Endothelial cell of hepatic sinusoid (primary cell): ENCODE data around the gene STT3B.
"Not testable (repeated sequence)": the region's sequence is repeated elsewhere in the genome, so short reads cannot be mapped to it uniquely, and the experiment has no call there.

Source experiments
- in situ Hi-C: cut with HindIII; loops from 2 replicates; pipeline ENCODE4 v1.10.0; 2017; ENCODE audit warnings: low sequenced_read_pairs

The STT3B gene

DNA sequence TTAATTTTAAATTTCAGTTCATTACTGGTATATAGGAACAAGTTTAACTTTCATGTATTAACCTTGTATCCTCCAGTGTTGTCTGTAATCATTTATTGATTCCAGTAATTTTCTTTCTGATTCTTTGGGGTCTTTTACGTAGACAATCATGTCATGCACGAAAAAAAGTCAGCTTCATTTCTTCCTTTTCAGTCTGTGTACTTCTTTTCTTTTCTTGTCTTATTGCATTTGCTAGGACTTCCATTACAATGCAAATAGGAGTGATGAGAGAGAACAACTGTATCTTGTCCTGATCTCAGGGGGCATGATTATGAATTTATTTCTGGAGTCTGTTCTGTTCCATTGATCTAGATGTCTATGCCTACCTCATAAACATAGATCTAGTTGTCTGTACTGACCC is 56.5 kb downstream of the STT3B start:
- in situ Hi-C loops: no loop called here

DNA sequence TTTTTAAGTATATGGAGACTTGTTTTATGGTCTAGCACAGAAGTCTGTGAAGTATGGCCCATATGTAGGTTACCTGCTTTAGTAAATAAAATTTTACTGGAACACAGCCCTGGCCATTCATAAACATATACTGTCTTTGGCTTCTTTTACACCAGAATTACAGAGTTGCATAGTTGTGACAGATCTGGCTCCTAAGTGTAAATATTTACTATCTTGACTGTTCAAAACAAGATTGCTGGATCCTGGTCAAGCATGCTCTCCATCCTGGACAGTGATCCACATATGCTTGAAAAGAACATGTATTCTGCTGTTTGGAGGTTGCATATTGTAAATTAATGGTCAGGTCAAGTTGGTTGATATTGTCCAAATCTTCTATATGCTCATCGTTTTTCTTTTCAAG is 57.9 kb downstream of the STT3B start:
- in situ Hi-C loops: no loop called here

DNA sequence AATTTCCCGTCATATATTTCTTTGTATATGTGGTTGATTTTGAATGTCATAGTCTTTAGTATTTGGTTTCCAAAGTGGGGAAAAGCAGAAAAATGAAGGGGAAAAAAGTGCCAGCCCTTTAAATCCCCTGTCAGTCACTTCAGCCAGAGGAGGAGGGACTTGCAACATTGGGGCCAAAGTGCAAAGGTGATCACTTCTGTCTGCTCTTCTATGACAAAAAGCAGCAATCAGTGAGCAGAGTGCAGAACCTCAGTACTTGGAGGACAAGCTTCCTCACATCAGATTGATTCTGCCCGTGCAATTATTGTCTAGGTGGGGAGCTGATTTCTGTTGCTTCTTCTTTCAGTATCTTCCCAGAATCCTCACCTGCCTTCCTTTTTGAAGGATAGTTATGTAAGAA is 60.0 kb downstream of the STT3B start:
- in situ Hi-C loops: no loop called here

- in situ Hi-C loops: no loop called here
Observed at GRCh38 chr3:31596176-31596575, 63.5 kb downstream of the STT3B start.

DNA sequence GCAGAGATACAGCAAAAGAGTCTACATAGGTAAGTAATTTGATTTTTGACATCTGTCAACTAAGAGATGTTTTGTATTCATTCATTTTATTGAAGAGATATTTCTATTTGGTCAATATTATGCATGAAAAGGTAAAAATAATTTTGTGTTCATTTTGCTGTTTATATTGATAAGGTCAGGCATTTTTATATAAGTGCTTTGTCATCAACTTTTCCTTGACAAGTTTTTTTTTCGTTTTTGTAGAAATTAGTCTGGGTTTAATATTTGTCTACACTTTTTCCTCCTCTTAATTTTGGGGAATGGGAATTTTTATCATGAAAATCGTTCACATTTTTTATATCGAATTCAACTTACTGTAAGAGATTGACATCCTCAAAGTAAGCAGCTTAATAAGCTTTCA is 67.7 kb downstream of the STT3B start:
- in situ Hi-C loops: no loop called here

GRCh38 chr3:31605333-31605732 is 72.6 kb downstream of the STT3B start:
- in situ Hi-C loops: not testable (repeated sequence)

DNA sequence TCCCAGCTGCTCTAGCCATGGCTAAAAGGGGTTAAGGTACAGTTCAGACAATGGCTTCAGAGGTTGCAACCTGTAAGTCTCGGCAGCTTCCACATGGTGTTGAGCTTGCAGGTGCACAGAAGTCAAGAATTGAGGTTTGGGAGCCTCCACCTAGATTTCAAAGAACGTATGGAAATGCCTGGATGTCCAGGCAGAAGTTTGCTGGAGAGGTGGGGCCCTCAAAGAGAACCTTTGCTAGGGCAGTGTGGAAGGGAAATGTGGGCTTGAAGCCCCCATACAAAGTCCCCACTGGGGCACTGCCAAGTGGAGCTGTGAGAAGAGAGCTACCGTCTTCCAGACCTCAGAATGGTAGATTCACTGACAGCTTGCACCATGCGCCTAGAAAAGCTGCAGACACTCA is 73.7 kb downstream of the STT3B start:
- in situ Hi-C loops: no loop called here

DNA sequence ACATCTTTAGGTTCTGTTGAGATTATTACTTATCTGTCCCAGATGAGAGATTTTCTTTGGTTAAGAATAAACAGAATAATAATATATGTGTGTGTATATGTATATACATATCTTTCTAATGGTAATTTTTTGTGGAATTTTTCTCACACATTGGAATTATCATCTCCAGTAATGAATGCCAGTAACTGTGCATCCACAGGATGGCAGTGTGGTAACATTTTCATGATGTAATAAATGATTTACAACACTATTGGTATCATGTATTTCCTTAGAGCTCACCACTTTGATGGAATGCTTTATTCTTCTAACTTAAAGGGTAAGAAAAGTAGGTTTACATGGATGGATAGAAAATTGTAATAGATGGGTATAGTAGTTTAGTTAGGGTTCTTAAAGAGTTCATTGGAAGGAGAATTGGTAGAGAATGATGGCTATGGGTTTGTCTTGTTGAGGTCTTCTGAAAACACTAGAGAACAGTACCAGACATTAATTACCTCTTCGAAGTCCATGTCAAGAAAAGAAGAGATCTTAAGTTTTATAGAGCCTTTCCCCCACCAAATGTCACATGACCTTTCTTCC is 78.1 kb downstream of the STT3B start:
- in situ Hi-C loops: no loop called here

GRCh38 chr3:31613177-31613576 is 80.5 kb downstream of the STT3B start:
- in situ Hi-C loops: no loop called here

- in situ Hi-C loops: no loop called here
Observed at GRCh38 chr3:31613654-31614053, 80.9 kb downstream of the STT3B start.

DNA sequence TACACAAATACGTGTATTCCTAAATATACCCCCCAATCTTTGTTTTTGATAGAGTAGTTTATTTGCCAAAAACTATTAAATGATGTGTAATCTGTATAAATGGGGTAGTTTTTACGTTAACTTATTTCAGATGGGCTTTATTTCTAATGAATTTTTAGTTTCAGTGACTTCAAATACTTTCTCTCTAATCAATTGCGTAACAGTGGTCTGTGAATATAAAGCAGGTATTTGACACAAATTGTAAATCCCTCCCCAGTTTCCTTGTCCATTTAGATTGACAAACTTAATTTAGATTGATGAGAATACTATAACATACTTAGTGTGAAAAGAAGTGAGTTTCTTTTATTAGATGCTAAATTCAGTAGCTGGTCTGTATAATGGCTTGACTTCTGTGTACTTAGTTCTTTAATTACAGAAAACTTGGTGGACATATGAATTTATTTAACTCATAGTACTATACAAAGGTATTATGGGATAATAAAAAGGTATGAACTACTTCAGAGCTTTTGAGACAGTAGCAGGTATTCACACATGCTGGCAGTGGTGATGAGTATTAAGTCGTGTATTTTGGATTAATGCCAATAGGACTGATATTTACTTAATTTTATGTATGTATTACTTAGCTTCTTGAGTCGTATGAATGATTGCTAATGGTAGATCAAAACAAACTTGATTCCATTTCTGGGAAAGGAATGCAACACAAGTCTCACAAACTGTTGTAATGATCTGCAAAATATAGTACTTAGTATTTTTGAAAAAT is 81.6 kb downstream of the STT3B start:
- in situ Hi-C loops: no loop called here

DNA sequence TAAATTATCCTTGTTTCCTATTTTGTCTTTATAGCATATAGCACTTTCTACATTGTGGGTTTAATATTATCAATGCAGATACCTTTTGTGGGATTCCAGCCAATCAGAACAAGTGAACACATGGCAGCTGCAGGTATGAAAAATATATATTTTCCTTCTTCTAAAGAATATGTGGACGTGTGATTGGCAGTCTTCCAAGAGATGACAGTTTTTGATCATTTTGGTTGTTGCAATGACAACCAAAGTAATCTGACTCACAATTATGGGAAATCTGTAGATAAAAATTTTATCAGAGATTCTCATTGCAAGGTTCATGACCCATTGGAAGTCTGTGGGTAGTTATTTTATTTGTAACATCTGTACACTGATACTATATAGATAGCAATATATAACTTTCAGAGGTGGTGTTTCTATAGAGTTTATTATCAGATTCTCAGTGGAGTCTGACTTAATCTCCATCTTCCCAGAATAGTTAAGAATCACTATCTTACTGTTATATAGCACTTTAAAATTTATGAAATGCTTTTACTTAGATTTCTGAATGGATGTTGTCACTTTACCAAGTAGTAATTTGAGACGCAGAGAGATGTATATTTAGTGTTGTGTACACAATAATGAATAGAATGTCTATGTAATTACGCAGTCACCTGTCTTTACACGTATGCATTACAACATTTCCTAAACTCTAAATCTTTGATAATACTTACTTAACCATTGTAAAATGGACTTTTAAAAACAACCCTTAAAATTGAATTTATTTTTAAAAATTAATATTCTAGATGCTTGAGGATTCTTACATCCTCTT is 82.5 kb downstream of the STT3B start:
- in situ Hi-C loops: no loop called here

GRCh38 chr3:31616711-31617110 is 84.0 kb downstream of the STT3B start:
- in situ Hi-C loops: no loop called here

DNA sequence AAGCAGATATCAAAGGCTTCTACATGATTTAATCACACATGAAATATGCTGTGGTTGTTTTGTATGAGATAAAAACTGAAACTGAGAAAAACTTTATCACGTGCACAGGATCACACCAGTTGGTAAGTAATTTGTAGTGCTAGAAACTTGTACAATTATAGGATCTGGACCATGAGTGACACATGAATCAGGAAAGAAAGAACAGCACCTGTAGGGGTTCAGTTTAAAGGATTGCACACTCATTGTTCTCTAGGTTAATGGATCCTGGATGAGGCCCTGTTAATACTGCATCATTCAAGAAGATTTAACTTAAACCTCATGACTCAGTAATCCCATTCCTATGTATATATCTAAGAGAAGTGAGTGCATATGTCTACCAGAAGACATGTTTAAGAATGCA is 87.9 kb downstream of the STT3B start:
- in situ Hi-C loops: no loop called here

GRCh38 chr3:31621314-31621713 is 88.6 kb downstream of the STT3B start:
- in situ Hi-C loops: no loop called here

DNA sequence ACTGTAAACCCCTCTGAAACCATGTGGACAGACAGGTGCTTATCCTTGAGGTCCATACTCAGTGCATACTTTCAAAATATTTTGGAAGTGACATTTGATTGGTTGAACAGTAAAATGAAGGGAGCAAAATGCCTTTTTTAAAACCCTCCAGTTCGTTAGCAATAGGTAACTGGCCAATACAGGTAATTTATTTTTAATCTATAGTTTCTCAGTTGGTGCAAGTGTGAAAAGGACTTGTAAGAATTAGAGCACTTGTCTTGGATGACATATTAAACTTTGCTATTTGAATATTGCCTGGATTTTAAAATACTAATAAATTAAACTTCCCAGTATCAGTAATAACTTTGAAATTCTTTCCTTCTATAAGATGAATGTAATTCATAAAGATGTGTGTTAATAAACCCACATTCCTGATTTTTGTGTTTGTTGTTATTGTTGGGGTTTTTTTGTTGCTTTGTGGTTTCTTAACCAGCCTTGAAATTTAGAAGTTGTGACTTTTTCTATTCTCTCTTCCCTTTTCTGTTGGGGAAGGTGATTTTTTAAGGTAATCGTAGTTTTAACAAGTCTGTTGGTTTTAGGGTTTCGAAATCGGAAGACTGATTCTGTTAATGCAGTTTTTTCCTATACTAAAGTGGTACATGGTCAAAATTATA is 90.0 kb downstream of the STT3B start:
- in situ Hi-C loops: no loop called here

DNA sequence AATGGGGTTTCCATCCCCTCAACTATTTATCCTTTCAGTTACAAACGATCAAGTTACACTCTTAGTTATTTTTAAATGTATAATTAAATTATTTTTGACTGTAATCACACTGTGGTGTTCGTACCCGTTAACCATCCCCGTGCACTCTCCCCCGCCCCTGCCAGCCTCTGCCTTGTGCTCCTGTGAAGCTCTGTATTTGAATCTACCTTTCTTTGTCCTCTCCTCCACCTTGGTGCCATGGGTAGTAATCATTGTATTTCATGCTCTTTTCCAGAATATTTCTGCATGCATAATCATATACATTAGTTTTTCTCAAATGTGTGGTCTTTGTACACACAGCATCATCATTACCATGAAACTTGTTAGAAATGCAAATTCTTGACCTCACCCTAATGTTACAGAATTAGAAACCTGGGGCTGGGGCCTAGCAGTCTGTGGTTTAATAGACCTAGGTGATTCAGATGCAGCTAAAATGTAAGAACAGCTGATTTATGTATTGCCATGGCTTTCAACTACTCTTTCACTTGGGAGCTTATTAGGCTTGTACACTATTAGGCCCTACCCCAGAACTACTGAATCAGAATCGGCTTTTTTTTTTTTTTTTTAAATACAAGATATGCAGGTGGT is 91.5 kb downstream of the STT3B start:
- in situ Hi-C loops: no loop called here

DNA sequence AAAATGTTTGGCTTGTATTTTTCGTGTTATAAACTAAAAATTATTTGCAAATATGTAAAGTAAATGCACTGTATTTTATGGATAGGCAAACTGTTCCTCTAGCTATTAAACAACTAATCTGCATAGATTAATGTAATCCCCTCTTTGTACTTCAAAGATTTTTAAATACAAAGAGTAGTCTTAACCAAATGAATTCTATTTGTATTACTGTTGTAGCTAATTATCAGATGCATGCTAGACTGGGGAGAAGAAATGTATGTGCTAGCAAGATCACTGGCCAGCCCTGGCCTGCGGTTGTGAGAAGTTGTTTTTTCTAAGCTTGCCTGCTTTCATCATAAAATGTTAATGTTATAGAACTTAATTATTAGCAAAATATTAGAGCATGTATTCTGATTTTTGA is 92.6 kb downstream of the STT3B start:
- in situ Hi-C loops: no loop called here

DNA sequence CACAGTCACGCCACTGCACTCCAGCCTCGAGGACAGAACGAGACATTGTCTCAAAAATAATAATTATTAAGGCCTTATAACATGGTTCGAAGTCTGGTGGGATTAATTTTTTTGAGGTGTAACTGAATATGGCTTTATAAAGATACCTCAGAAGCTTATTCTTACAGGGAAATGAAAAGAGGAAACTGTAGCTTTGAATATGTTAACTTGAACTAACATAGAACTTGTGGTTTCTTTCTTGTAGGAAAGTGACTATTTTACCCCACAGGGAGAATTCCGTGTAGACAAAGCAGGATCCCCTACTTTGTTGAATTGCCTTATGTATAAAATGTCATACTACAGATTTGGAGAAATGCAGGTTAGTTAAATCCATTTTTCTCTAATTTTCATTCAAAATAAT is 96.3 kb downstream of the STT3B start:
- in situ Hi-C loops: no loop called here

GRCh38 chr3:31634476-31634875 is 101.8 kb downstream of the STT3B start:
- in situ Hi-C loops: no loop called here

- in situ Hi-C loops: no loop called here
Observed at GRCh38 chr3:31635545-31635944, 102.8 kb downstream of the STT3B start.
